ENCODE results near the gene FANCC. TPM values are rescaled to one million over a fixed set of nuclear protein-coding genes. Genes with fewer than 3 reads are reported as not detected.

FANCC gene
- total and polyA plus RNA-seq, 2 of the 4 experiments (the other 2 are of a cell fraction), result 4.7 to 6.3 TPM

GRCh38 chr9:95346021-95346420 lies 28.5 kb upstream of the FANCC start:
- POLR2A ChIA-PET (ENCODE audit: unreplicated experiment), result no interaction called here
- Histone ChIP-seq H3K4ac (ENCODE audit: low read depth, low read length) (no peak overlapping the region), H2BK120ac (ENCODE audit: low read depth, low read length) (no peak overlapping the region), H3K14ac (replicated peaks; ENCODE audit: low read depth, low read length) (no peak overlapping the region), H3K9me3 (ENCODE audit: control insufficient read depth, insufficient read depth, low read length) (peaks cover 5% of the 10 kb centered on the region; the same call in 1 of the 2 replicates), H4K8ac (ENCODE audit: low read depth in 2 of 2, low read length in 2 of 2) (no peak overlapping the region), H2AK5ac (ENCODE audit: low read depth, low read length) (no peak overlapping the region), H3K4me2 (ENCODE audit: low read depth, low read length) (no peak overlapping the region), H2BK15ac (ENCODE audit: low read depth, low read length) (no peak overlapping the region), H4K91ac (ENCODE audit: insufficient read depth, low read depth, low read length) (no peak overlapping the region), H3K18ac (ENCODE audit: low read depth, low read length) (no peak overlapping the region), H2AFZ (replicated peaks; ENCODE audit: low read length, poor library complexity) (no peak overlapping the region), H4K5ac (ENCODE audit: low read depth, low read length) (no peak overlapping the region), H2AK9ac (replicated peaks; ENCODE audit: low read depth, low read length, poor library complexity) (no peak overlapping the region), H3K4me3 (ENCODE audit: insufficient read depth, low read depth, low read length) (no peak overlapping the region), H2BK20ac (ENCODE audit: low read depth, low read length) (no peak overlapping the region), H2BK5ac (ENCODE audit: low read depth, low read length, poor library complexity, severe bottlenecking) (no peak overlapping the region), H3K36me3 (ENCODE audit: control insufficient read depth, insufficient read depth, low read length) (no peaks in the 10 kb centered on the region), H3K56ac (ENCODE audit: extremely low read depth, insufficient read depth, low read length) (no peak overlapping the region), H3K79me1 (ENCODE audit: low read depth in 1 of 2, low read length in 2 of 2) (no peaks in the 10 kb centered on the region), H4K20me1 (ENCODE audit: insufficient read depth, low read length) (no peaks in the 10 kb centered on the region), H3K4me1 (ENCODE audit: control insufficient read depth, insufficient read depth, low read length) (0 out of 2 replicates have a peak, but pooled peaks cover 3% of the 10 kb centered on the region), H3K27ac (ENCODE audit: insufficient read depth, low read length) (no peak overlapping the region), H3K23ac (ENCODE audit: low read depth, low read length) (no peak overlapping the region), H3K9me1 (ENCODE audit: insufficient read depth, low read length) (0 out of 2 replicates have a peak, but pooled peaks cover 3% of the 10 kb centered on the region), H3K27me3 (ENCODE audit: control insufficient read depth, insufficient read depth, low read length) (peaks cover 15% of the 10 kb centered on the region; the same call in 1 of the 2 replicates), H3K9ac (ENCODE audit: low read depth, low read length) (no peak overlapping the region)
- ATAC-seq (ENCODE audit: low read depth) (no peak), DNase-seq (no peak)
- no TSS peak for BruUV-seq (replicated peaks)
- dilution Hi-C loops (cut with HindIII; ENCODE audit: low sequenced_read_pairs, unreplicated experiment) (no loop called here), intact Hi-C loops (cut with micrococcal nuclease) (no loop called here), in situ Hi-C loops (cut with MboI; ENCODE audit: low sequenced_read_pairs) (loop anchor here (25.0 kb wide), 1 partner anchor 866 kb away; no protein-coding TSS in a partner anchor)
- CTCF ChIA-PET, result no interaction called here
- WGBS, 2 experiments (ENCODE audit: extremely low coverage in 2 of 2, insufficient read length in 1 of 2), result no CpG with 5 or more reads among the region's 4 CpGs
- TF ChIP-seq CEBPB (IDR thresholded peaks at IDR 0.05; ENCODE audit: low read depth, low read length) (no peak), FOS (IDR thresholded peaks at IDR 0.05; ENCODE audit: low read depth, low read length) (no peak), POLR2A (IDR thresholded peaks at IDR 0.05; ENCODE audit: low read depth, low read length) (no peak), RFX5 (IDR thresholded peaks at IDR 0.05; ENCODE audit: low read depth, low read length) (no peak), MAFK (IDR thresholded peaks at IDR 0.05; ENCODE audit: low read depth, low read length) (no peak), NFE2L2 (IDR thresholded peaks at IDR 0.05; ENCODE audit: low read depth, low read length) (no peak), MAZ (IDR thresholded peaks at IDR 0.05; ENCODE audit: borderline replicate concordance, low read depth, low read length) (no peak), MXI1 (IDR thresholded peaks at IDR 0.05; ENCODE audit: borderline replicate concordance, low read depth, low read length) (no peak), SMC3 (IDR thresholded peaks at IDR 0.05; ENCODE audit: low read depth, low read length) (no peak), CTCF (conservative IDR thresholded peaks at IDR 0.05; ENCODE audit: low read depth, low read length) (no peak), CHD1 (IDR thresholded peaks at IDR 0.05; ENCODE audit: low read depth, low read length) (no peak), RAD21 (IDR thresholded peaks at IDR 0.05; ENCODE audit: low read length) (no peak), BHLHE40 (IDR thresholded peaks at IDR 0.05; ENCODE audit: low read depth, low read length) (no peak), RCOR1 (IDR thresholded peaks at IDR 0.05; ENCODE audit: insufficient replicate concordance, low read length) (no peak)
- TF ChIP-seq, protein P1, sequence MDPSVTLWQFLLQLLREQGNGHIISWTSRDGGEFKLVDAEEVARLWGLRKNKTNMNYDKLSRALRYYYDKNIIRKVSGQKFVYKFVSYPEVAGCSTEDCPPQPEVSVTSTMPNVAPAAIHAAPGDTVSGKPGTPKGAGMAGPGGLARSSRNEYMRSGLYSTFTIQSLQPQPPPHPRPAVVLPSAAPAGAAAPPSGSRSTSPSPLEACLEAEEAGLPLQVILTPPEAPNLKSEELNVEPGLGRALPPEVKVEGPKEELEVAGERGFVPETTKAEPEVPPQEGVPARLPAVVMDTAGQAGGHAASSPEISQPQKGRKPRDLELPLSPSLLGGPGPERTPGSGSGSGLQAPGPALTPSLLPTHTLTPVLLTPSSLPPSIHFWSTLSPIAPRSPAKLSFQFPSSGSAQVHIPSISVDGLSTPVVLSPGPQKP (IDR thresholded peaks at IDR 0.05; ENCODE audit: borderline replicate concordance, low read depth, low read length), result no peak
- TF ChIP-seq, protein P2, sequence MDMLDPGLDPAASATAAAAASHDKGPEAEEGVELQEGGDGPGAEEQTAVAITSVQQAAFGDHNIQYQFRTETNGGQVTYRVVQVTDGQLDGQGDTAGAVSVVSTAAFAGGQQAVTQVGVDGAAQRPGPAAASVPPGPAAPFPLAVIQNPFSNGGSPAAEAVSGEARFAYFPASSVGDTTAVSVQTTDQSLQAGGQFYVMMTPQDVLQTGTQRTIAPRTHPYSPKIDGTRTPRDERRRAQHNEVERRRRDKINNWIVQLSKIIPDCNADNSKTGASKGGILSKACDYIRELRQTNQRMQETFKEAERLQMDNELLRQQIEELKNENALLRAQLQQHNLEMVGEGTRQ (IDR thresholded peaks at IDR 0.05; ENCODE audit: low read depth, low read length), result no peak

Data from IMR-90 (cell line).